CD4-positive, alpha-beta T cell treated with Interleukin-10 for 1 hour (primary cell): ENCODE data around the gene C19orf81.
A peak's percentile ranks its signal among the peaks of the same experiment; 100 is the strongest.
"Not testable (repeated sequence)": the region's sequence is repeated elsewhere in the genome, so short reads cannot be mapped to it uniquely, and the experiment has no call there.

ENCODE experiments used
- DNase-seq: peaks from one replicate; pipeline ENCODE4 v3.0.0-alpha.2; 2020

C19orf81 gene

DNA sequence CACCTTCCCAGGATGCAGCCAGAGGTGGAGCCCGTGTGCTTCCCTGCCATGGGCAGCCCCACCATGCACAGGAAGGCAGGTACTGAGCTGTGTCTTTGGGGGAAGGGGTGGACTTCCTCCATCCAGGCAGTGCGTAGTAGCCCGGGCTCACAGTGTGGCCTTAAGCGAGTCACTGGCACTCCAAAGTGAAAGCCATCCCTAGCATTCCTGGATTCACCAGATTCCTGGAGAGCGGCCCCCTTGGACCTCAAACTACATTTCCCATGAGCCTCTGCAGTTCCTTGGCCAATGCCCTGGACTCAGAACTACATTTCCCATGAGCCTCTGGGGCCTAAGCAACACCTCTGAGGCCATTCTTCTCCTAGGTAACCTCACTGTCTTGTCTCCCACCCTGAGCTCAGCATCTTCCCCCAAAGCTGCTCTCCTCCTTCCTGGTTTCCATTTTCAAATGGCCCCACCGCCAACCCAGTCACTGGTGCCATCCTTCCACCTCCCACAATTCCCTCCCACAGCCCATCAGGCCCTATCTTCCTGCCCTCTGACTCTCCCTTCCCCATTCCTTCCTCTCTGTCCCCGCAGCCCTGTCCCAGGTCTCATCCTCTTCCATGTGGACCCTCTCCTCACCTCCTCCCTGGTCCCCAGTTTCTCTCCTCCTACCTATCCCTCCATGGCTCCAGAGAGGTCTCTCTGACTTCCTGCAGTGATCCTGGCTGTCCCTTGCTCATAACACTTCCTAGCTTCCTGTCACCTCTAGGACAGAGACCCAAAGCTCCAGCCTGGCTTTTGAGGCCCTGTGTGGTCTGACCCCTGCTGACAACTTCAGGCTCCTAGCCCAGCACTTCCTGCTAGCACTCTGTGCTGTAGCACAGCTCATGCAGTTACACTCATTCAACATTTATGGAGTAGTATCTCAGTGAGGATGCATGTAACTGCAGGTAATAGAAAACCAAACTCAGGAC, at the start of gene C19orf81:
Gene C19orf81 (plus strand): TSS at position 13 of the 959 bp plus-strand sequence. CDS start 0 bp downstream, at position 13.
- no peak for DNase-seq

DNA sequence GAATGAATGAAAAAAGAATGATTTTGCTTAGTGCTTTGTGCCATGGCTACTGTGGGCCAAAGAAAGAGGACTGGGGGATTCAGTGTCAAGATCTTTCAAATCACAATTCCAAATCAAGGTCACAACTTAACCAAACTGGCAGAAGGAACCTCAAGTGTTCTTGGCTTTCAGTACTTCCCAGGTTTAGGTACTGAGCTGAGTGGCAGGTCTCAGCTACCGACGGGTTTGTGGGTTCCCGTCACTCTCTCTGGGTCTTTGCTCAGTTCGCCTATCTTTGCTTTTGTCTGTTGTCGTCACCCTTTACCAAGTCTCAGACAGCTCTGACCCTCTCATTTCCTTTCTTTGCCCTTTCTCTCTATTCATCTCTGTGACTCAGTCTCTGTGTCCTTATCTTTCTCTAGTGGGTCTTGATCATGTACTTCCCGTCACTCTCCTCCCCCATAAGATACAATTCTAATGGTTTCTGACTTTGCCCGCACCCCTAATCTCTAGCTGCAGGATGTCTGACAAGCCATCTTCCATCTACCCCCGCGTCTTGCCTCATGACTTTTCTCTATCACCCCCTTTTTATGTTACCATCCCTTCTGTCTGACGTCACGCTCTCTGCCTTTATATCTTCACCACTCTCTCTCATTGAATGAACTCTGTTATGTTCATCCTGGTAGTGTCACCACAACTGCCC, 47.7 kb upstream of the C19orf81 start:
- DNase-seq, result no peak

DNA sequence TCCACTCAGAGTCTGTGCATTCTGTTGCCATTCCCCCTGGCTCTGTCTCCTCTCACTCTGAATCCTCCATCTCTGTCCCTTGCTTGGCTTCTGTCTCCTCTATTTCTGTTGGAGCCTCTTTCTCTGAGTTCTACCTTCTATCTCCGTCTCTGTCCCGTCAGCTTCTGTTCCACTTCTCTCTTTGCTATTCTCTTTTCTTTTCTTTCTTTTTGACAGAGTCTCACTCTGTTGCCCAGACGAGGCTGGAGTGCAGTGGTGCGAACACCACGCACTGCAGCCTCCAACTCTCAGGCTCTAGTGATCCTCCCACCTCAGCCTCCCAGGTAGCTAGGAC, 47.2 kb upstream of the C19orf81 start:
- no peak for DNase-seq

DNA sequence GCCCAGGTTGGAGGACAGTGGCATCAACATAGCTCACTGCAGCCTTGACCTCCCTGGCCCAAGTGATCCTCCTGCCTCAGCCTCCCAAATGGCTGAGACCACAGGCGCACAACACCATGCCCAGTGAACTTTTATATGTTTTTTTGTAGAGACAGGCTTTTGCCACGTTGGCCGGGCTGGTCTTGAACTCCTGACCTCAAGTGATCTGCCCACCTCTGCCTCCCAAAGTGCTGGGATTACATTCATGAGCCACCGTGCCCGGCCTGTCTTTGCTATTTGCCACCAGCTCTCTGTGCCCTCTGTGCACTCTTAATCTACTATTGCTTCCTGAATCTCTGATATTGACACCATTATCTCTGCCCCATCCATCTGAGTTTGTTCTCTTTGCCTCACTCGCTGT, 46.7 kb upstream of the C19orf81 start:
- no peak for DNase-seq

DNA sequence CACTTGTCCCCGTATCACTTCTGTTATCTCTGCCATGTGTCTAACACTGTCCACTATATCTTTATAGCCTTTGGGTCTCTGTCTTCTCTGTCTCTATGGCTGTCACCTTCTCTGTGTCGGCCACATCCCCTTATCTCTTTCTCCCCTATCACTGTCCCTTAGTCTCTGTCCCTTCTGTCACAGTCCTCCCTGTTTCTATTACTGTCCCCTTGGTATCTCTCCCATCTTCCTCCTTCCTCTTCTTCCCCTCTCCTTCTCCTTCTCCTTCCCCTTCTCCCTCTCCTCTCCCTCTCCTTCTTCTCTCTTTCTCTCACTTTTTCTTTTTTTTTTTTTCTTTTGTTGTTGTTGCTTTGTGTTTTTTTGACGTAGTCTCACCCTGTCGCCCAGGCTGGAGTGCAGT, 46.3 kb upstream of the C19orf81 start:
- no peak for DNase-seq

GRCh38 chr19:50604264-50605073, 44.8 kb upstream of the C19orf81 start:
- peak; percentile 3 for DNase-seq

- not testable (repeated sequence) for DNase-seq
Observed at GRCh38 chr19:50606059-50606836, 43.0 kb upstream of the C19orf81 start.

DNA sequence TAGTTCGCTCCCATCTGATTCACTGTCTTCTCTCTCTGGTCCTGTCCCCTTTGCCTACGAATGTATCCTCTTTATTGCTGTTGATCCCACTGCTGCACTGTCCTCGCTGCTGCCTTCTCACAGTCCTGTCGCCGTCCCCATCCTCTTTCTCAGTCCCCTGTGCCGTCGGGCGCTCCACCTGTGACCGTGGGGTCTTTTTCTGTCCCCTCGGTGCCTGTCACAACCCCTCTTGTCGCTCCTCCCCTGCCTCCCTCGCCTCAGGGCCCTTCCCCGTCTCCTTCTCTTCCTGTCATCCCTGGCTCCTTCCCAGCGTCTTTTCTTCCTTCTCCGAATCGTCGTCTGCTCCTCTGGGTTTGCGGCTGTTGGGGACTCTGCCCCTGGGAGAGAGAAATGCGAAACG, 41.9 kb upstream of the C19orf81 start:
- no peak for DNase-seq

DNA sequence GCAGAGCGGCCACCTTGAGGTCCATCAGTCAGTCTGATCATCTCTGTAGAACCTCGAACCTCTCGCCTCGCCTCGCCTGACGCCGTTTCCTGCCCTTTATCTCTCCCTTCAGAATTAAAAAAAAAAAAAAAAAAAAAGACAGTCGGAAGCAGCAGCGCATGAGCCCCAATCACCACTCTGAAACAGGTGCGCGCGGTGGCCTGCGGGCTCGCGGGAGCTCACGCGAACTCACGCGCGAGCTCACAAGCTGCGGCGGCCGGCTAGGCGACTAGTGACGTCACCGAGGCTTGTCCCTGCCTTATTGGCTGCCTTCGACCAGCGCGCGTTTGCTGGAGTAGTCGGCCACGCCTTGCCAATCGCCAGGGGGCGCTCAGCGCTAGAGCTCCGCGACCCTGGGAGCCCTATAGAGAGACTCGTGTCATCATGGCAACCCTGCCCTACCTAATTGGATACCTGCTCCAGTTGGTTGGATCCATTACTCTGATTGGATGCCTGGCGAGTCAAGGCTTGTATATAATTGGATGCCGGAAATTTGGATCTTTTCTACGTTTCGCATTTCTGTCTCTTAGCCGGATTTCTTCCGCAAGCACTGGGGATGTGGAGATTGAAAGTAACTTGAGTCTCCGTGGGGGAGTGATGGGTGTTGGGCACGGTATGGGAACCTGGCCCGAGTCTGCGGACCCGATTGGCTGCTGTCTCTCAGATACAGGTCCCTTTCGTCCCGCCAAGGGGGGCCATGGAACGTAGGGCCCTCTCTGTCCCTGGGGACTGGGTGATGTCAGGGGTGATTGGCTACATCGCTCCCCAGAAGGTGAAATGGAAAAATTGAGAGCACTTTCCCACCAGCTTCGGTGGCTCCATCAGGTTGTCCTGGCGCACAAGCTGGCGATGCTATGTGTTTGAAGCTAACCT, 41.1 kb upstream of the C19orf81 start:
- peak; percentile 75 for DNase-seq

DNA sequence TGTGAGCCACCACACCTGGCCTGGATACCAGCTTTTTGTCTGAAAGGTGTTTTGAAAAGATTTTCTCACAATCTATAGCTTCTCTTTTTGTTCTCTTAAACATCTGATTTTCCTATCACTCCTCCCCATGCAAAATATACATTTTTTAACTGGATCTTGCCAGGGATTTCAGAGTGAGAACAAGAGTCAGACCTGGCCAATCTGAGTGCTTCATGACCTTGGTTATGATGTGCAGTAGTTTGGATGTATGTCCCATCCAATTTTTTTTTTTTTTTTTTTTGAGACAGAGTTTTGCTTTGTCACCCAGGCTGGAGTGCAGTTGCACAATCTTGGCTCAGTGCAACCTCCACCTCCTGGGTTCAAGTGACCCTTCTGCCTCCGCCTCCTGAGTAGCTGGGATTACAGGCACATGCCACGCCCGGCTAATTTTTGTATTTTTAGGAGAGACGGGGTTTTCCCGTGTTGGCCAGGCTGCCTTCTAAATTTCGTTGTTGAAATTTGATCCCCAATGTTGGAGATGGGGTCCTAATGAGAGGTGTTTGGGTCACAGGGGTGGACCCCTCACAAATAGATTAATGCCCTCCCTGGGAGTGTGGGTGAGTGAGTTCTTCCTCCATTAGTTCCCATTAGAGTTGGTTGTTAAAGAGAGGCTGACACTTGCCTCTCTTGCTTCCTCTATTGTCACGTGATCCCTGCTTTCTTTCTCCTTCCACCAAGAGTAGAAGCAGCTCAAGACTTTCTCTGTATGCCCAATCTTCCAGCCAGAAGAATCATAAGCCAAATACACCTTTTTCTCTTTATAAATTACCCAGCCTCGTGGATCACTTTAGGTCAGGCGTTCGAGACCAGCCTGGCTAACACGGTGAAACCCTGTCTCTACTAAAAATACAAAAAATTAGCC, 36.5 kb upstream of the C19orf81 start:
- not testable (repeated sequence) for DNase-seq

- not testable (repeated sequence) for DNase-seq
Observed at GRCh38 chr19:50618379-50618778, 30.9 kb upstream of the C19orf81 start.

GRCh38 chr19:50619184-50619583, 30.1 kb upstream of the C19orf81 start:
- not testable (repeated sequence) for DNase-seq

DNA sequence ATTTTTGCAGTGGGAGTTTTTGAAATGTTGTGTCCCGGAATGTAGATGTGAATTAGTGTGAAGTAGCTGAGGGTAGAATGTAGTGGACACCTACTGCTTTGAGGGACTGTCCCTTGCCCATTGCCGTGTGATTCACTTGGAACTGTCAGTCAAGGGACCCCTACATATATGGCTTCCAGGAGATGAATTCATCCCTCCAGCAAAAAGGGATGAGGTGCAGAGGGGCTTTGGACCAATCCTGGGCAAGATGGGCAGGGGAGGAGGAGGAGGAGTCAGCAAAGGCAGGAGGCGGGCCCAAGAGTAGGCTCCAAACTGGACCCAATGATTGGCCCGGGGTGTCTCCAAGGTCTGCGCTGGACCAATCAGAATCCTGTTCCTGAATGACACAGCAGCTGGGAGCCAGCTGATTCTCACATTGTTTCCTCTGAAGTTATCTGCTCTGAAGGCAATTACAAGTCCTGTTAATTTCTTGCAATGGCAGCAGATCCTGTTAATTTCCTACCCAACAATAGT, 28.8 kb upstream of the C19orf81 start:
- DNase-seq, result not testable (repeated sequence)

DNA sequence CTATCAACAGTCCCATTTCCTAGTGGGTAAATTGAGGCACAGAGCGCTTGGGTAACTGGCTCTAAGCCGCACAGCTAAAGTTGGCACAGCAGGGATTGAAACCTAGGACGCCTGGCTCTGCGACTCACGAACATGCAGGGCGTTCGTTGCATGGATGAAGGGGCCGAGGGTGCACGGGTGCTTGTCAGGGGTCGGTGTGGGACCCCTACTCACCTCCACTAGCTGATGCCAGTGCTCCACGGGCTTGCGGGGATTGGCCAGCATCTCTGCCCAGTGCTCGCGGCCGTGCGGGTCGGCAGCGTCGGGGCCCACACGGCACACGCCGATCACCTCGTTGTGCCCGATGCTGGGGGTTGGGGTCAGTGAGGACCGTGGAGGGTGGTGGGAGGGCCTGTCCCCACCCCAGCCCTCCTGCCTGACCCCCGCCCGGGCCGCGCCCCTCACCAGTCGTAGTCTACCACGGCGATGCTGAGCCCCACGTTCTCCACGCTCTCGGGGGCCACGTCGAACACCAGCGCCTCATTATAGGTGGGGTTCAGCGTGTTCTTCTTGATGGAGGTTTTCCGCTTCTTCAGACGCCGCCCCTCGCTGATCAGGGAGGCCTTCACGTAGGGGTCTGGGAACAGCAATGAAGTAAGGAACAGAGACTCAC, 24.2 kb upstream of the C19orf81 start:
- no peak for DNase-seq

DNA sequence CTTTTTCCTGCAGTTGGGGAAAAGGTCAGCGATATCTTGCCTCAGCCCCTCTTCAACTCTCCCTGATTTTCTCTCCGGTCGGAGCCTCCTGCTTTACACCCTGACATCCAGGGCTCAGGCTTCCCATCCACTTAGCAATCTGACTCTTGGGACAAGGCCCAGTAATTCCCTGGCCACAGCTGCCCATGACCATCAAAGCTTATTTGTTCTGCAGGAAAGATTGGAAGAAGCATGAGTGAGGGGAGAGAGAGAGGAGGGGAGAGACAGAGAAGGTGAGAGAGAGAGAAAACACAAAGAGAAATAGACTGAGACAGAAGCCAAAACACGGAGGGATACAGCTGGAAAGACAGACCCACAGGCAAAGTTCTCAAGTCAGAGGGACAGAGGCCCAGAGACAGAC, 23.2 kb upstream of the C19orf81 start:
- no peak for DNase-seq

DNA sequence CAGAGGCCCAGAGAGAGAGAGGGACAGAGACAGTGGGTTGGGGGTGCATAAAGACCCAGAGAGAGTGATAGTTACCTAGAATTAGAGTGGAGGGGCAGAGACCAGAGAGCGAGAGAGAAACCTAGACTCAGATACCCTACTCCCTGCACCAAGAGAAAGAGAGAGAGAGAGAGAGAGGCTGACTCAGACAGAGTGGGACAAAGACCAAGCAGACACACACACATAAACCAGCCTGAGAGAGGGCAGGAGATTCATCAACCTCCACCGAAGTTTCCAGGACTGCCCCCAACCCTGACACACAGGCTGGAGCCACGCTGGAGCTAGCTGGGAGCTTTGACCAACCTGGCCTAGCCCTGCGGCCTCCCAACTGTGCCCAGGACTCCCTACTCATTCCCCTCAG, 22.4 kb upstream of the C19orf81 start:
- no peak for DNase-seq

DNA sequence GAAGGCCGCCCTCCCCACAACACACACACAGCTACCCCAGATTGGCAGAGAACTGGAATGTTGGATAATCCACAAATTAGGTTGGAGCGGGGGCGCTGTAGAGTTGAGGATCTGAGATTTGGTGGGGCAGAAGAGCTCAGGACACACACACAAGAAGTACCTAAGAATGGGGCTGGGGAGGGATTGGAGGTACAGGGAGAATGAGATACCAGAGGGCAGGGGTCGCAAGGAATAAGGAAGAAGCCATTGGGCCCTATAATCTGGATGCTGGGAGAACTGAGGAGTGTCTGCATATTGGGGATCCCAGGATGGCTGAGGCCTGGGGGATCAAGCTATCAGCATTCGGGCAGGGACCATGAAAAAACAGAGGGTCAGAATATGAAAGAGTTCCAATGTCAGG, 21.1 kb upstream of the C19orf81 start:
- no peak for DNase-seq

GRCh38 chr19:50628551-50628950, 20.7 kb upstream of the C19orf81 start:
- no peak for DNase-seq

- DNase-seq, result no peak
Observed at GRCh38 chr19:50629194-50629593, 20.1 kb upstream of the C19orf81 start.
